Activated CD4-positive, CD25-positive, alpha-beta regulatory T cell (primary cell): ENCODE results near the gene CFAP74.
"Not testable (repeated sequence)": the region's sequence is repeated elsewhere in the genome, so short reads cannot be mapped to it uniquely, and the experiment has no call there.

Source experiments
- DNase-seq, 4 experiments: peaks; one replicate each; lab custom pipeline; 2025; lab: John Stamatoyannopoulos, UW

CFAP74 gene

DNA sequence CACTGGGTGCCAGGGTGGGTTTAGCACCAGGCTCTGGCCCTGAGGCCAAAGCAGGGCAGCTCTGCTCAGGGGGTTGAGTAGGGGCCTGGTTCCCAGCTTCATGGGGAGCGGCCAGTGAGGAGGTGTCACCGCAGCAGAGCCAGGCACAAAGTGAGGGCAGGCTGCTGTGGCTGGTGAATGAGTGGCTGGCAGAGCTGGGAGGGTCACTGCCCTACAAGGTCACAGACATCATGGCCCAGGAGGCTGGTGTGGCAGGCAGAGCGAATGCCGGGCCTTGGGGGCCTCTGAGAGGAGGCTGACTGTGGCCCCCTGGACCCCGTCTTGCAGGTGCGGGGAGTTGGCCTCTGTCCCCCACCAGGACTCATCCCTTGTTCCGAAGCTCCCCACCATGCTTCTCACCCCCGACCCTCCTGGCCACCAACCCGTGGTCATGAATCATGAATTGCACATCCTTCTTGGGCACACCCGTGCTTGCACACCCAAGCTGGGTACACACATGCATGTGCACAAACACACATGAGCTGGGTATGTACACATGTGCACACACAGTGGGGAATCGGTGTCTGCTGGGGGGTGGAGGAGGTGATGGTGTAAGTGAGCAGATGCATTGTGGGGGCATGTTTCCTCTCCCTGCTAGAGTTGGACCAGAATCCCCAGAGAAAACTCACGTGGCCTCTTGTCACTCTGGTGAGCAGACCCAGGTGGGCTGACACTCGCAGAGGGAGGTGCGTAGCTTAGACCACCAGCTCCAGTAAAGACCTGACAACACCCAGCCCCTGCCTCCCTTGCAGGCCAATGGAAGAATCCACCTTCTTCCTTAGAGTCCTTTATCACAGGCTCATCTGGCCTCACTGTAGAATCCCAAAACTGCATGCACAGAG, 107.9 kb downstream of the CFAP74 start:
- no peak for DNase-seq

DNA sequence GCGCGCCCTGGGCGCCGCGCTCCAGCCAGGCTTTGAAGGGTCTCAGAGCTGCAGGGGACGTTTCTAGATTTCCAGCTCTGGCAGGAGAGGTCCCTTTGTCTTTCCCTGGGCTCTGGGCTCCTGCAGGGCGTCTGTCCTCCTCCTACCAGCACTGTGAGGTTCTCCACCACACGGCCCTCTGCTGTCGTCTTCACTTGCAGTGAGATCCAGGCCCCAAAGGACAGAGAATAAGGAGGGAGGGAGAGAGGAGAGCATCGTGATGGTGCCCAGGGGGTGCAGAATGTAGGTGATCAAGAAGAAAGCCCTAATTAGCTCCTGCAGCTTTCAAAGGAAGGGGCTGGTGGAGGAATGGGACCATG, 108.5 kb downstream of the CFAP74 start:
- DNase-seq: no peak

DNA sequence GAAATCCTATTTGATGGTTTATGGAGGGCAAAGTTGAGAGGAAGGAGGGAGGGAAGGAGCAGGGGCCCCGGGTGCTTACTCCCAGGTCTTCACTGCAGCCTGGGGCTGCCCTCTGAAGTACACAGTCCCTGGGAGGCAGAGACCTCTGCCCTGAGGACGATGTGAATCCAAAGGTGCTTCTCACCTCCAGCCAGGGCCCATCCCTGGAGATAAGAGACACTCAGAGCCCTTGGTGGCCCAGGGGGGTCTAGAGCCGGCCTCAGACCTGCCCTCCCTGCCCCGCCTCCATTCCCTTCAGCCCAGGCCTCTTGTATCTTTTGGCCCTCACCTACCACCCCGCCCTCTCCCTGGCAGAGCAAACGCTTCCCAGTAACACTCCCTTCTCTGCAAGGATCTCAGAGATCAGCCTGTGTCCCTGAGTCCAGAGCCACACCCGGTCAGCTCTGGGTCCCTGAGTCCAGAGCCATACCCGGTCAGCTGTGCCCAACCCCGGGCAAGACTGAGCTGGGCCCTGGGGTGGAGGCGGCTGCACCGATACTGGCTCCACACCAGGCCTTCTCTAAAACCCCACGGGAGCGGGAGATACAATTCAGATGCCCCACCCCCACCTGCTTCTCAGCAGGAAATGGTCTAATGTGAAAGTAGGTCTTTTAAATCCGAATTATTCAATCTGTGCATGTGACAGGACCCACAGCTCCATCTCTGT, 109.1 kb downstream of the CFAP74 start:
- no peak for DNase-seq

DNA sequence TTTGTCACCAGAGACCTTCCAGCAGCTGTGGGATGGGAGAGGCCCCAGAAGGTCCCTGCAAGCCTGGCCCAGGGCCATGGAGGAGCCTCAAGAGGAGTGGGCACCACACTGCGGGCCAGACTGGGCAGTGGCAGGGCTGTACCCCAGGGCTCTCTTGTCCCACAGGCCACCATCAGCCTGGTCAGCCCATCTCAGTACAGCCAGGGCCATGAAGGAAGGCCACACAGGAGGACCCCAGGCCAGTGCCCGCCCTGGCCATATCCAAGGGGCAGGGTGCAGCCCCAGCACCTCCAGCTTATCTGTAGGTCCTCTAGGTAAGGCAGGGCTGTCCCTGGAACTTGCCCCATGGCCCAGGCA, 109.6 kb downstream of the CFAP74 start:
- no peak for DNase-seq

DNA sequence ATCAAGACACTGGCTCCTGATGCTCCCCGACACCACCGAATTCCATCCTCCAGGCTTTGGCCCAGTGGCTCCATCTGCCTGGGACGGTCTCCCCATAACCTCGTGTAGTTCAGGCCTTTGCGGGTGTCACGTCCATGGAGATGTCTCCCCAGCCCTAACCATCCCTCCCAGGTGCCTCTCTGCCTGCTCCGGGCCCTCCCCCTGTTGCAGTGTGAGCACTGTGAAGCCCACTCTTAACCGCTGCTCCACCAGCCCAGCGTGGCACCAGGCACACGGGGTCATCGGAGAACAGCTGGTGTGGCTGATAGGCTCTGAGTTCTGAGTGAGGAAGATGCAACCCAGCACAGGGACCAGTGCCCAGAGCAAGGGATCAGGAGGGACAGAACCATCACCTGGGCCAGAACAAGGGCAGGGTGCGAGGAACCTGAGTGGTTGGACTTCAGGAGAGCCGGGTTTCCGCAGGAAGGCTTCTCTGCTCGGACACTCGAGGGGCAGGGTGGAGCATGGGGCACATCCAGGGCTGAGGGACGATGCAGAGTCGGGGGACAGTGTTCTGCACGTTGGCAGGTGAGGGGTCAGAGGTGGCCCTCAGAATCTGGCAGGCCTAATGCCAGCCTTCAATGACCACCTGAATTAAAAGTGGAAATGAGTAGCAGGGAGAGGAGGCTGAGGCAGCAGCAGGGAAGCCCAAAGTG, 110.1 kb downstream of the CFAP74 start:
- no peak for DNase-seq

DNA sequence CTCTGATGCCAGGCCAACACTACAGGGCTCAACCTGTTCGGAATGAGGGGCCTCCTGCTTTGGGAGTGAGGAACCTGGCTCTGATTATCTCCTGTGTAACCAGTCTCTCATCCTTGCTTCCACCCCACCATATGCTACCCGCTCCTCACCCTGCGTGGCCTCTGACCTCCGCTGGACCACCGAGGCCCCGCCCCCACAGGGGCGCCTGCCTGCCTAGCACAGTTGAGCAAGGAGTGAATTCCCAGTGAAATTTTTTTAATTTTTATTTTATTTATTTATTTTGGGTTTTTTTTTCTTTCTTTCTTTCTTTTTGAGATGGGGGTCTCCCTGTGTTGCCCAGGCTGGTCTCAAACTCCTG, 110.8 kb downstream of the CFAP74 start:
- DNase-seq: no peak

DNA sequence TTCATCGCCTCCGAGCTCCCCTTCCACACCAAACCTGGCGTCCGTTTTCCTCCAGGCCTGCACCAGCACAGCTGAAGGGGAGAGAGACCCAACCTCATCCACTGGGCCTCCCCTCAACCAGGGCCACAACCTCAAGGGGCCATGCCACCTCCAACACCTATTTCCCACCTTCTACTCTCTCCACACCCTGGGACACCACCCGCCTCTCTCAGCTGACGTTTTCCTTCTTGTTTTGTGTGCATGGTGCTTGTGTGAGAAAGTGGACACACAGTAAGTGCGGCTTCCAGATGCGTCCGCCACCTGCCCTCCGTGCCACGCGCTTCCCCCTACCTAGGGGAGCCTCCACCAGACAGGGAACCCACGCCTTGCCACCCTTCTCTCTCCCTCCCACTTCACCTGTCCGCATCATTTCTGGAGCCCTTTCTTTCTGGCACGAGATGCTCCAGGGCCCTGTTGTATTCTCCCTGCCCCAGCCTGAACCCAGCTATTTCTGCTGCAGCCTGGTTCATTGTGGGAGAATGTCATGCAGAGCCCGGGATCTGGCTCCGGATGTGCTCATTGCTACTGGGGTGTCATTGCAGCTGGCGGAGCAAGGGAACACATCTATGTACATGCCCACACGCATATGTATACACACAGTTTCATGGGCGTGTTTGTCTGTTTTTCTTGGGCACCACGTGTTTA, 111.4 kb downstream of the CFAP74 start:
- no peak for DNase-seq

DNA sequence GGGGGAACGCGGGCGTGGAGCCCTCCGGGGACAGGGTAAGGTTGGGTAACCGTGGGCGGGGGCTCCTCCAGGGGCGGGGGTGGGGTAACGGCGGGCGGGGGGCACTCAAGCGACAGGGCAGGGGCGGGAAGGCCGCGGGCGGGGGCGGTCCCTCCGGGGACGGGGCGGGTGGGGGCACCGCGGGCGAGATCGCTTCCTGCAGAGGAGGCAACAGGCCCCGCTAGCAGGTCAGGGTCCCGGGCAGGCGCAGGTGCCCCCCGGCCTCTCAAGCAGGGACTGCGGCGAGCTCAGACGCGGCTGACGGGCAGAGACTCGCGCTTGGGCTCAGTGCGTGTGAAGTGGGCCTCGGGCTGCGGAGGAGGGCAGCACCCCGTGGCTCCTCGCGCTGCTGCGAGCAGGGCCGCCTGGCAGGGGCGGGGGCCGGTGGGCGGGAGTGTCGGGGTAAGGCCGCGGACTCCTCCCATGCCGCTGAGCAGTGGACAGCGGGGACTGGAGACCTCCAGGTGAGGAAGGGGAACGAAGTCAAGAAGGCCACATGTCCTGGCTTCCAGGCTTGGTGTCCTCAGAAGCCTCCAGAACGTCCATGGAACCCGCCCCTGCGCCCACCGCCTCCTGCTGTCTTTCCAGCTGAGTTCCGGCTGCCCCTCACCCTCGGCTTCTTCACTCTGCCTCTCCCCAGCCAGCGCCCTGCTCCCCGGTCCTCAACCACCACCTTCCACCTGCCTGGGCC, 112.1 kb downstream of the CFAP74 start:
- peak; percentile 63 to 80 (median 70) for DNase-seq

DNA sequence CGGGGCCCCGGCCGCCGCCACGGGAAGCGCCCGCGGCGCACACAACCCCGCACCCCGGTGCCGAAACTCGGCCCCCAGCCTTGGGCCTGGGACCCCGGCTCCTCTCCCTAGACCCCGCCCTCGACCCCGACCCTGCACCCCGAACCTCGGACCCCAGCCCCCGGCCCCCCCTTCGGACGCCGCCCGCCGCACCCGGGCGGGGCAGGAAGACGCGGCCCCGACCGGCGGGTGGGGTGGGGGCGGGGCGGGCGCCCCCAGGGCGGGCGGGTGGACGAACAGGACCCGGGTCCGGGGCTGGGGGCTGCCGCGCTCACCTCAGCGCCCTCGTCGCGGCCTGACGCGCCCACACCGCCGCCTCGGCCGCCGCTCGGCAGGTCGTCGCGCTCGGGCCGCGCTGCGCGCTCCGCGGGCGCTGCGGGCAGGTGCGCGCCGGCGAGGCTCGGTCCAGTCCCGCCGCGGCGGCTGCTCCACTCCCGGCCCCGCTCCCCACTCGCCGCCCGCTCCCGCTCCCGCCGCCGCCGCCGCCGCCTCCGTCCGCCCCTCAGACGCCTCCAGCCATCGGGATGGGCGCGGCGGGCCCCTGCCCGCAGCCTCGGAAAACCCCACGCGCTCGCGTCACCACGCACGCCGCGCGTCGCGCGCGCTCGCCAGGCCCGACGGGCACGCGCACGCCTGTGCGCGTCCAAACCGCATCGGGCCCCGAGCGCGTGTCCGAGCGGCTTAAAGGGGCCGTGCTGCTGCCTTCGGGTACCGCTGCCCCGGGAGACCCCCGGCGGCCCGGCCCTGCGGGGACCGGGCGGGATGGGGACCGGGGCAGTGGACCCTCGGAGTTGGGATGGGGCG, 112.9 kb downstream of the CFAP74 start, which contains the start of gene GNB1:
GNB1 (minus strand) TSS at position 582 of the 843 bp plus-strand sequence. CDS start 65,634 bp downstream, outside the sequence.
- peak; percentile 74 to 80 (median 78) for DNase-seq

DNA sequence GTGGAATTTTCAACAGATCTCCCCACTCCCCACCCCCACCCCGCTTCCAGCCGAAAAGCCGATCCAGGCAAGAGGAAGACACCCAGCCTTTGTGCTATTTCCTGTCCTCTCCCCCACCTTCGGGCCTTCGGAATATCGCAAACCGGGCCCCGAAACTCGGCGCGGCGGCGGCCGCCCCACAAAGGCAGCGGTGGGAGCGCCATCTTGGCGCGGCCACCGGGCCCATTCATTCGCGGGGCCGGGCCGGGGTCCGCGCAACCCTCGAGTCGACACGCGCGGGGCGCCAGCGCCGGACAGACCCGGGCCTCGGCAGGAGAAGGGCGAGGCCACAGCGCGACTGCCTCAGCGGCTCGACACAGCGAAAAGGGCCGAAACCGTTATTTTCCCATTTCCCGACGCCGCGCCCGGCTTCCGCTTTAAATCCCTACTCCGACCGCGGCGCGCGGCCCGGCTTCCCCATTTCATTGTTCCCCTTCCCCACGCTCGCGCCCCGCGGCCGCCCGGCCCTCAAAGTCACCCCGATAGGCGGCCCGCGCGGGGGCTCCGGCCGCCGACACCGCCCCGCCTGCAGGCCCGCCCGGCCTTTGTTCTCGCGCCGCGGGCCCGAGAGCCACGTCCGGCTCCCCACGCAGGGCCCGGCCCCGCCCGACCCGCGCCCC, 113.6 kb downstream of the CFAP74 start:
- peak in 2 of 4 experiments; percentile 26 to 30 for DNase-seq

DNA sequence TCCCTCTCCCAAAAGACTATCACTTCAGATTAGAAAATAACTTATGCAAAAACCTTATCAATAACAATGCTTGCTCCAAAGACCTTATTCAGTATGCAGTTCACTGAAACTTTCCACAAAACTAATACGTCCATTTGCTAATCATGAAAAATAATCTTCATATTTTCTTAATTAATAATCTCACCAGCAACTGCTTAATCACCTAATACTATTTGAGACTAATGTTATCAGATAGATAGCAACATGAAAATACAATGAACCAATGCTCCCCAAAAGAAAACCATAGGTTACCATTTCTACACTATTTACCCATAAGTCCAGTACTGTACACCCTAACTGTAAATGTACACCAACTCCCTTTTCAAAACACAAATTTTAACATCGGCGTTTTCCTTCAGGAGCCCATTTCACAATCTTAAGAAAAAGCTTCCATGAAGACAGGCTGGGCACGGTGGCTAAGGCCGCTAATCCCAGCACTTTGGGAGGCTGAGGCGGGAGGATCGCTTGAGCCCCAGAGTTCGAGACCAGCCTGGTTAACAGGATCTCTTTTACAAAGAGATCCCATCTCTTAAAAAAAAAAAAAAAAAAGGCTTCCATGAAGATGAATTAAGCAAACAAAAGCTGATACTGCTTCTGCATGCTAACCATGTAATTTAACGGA, 114.4 kb downstream of the CFAP74 start:
- no peak for DNase-seq

DNA sequence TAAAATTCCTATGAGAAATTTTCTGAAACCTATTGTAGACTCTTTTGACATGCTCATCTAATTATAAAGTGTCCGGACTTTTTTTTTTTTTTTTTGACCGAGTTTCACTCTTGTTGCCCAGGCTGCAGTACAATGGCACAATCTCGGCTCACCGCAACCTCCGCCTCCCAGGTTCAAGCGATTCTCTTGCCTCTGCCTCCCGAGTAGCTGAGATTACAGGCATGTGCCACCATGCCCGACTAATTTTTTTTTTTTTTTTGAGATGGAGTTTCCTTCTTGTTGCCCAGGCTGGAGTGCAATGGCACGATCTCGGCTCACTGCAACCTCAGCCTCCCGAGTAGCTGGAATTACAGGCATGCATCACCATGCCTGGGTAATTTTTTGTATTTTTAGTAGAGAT, 119.7 kb downstream of the CFAP74 start:
- DNase-seq: not testable (repeated sequence)

DNA sequence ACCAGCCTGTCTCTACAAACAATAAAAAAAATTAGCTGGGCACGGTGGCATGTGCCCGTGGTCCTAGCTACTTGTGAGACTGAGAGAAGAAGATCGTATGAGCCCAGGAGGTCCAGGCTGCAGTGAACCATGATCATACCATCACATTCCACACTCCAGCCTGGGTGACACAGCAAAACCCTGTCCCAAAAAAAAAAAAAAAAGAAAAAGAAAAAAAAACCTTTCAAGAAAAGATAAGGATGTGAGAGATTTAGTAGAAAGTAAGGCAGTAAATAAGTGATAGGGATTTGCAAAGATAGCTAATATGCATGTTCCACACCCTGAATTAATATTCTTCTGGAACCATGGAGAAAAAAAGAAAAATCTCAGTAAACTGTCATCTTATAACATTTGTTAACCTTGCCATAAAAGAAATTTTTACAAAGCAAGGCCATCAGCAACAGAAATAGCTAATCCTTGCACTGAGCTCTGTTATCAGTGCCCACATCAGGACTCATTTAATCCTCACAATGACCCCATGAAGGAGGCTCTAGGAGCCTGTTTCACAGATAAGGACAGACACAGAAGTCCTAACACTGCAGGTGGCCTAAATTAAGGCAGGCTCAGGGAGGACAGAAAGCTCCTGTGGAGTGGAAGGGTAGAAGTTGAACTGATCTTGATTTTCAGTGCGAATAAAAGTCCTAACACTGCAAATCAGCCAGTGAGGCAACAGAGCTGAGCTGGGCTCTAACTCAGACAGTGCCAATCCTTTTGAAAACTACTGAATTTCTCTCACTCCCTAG, 120.3 kb downstream of the CFAP74 start:
- no peak for DNase-seq

DNA sequence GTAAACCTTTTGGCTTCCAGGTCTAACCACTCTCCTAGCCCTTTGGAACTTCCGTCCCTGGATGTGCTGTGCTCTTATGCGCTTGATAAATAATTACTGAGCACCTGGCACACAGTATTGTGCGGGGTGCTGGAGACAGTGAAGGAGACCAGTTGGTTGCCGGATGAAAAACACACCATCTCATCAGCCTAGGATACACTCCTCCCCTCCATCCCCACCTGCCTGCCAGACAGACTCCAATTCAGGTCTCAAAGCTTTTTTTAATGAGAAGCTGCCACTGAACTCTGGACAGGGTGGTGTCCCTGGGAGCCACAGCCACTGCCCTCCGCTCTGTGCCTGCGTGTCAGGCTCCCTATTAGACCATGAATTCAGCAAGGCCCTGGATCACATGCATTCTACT, 121.9 kb downstream of the CFAP74 start:
- no peak for DNase-seq

DNA sequence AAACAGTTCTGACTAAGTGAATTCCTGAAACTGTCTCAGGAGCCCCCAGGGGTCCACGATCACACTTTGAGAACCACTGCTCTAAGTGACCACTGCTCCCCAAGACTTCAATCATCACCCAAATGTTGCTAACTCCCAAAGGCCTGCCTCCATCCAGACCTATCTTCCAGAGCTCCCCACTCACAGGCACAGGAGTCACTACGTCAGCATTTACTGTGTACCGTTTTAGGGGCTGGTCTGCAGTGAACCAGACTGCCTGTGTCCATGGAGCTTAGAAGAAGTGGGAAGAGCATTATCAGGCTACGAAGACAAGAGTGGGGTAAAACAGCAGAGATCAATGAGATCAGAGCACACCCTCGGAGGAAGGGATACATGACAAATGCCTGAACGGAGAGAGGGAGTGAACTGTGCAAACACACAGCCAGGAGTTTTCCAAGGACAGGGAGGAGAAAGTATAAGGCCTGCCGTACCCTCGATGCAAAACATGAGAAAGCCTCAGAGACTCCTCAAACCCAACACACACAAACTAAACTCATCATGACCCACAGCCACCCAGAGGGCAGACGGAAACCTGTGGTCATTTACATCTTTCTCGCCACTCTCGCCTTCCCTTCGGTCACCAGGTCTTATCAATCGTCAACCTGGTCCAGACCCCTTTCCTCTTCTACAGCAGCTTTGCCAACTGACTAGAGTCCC, 122.8 kb downstream of the CFAP74 start:
- no peak for DNase-seq

DNA sequence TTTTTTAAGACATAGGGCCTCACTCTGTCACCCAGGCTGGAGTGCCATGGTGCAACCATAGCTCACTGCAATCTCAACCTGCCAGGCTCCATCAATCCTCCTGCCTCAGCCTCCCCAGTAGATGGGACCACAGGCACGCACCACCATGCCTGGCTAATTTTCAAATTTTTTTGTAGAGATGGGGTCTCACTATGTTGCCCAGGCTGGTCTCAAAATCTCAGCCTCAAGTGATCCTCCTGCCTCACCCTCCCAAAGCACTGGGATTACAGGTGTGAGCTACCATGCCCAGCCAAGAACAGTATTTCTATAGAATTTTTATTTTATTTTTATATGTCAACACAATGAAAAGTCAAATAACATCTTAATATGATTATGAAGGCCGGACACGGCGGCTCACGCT, 123.6 kb downstream of the CFAP74 start:
- no peak for DNase-seq

DNA sequence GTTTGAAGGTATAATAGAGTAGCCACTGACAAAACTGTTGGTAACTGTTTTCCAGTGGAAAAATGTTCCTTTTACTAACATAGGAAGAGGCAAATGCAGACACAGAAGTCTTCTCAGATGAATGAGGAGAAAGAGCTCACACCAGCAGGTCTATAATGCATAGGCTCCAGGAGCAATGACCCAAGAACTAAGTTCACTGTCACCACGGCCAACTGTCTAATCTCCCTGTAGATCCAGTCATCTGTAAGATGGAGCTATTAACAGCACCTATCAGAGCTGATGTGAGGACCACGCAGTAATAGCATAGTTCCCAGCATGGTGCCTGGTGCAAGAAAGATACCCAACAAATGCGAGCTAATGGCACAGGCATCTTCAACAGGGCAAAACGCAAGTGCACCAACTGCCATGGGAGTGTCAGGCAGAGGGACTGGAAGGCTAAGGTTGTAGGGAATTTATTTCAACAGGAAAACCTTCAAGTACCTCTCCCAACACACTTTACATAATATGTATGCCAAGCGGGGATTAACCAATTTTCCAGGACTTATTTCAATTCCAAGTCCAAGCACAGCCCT, 125.6 kb downstream of the CFAP74 start:
- no peak for DNase-seq
